ENCODE results near the gene TAS2R1. TPM values are rescaled to one million over a fixed set of nuclear protein-coding genes. Genes with fewer than 3 reads are reported as not detected.
A peak's percentile ranks its signal among the peaks of the same experiment; 100 is the strongest.

Gene TAS2R1
- total RNA-seq, 1 experiment from 2014 or later: not detected

DNA sequence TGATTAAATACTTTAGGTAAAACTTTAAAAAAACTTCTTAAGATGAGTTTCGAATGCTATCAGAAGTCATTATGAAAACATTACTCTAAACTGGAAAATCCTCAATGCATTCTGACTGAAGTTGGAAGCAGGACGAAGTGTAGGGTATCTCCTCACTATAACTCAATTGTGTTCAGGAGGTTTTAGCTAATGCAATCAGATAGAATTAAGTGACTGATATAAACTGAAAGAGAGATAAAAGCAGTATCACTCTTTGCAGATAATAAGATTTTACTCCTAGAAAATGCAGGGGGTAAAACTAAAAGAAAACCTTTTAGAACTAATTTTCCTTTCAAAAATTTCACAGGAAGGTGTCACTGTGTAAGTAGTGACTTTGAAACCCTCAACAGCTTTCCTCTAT, 22.1 kb downstream of the TAS2R1 start:
- Mint-ChIP-seq H3K4me1 (ENCODE audit: insufficient read depth, unreplicated experiment) (peaks cover 12% of the 10 kb centered on the region), H3K27ac (ENCODE audit: low read depth, unreplicated experiment) (no peak overlapping the region), H3K4me3 (ENCODE audit: unreplicated experiment) (no peak overlapping the region), H3K9me3 (ENCODE audit: unreplicated experiment) (no peaks in the 10 kb centered on the region), H3K27me3 (ENCODE audit: insufficient read depth, unreplicated experiment) (no peaks in the 10 kb centered on the region), H3K36me3 (ENCODE audit: insufficient read depth, unreplicated experiment) (no peaks in the 10 kb centered on the region)
- ChIA-PET POLR2A (interaction anchor here (0.5 to 1.3 kb wide), 2 partner anchors 11 to 23 kb away, joined by 3 read pairs; no protein-coding TSS in a partner anchor), CTCF (no interaction called here)
- intact Hi-C loops (cut with micrococcal nuclease): no loop called here
- no TSS peak for BruUV-seq (replicated peaks)
- no peak for DNase-seq (ENCODE audit: unreplicated experiment)
- TF ChIP-seq, protein P1, sequence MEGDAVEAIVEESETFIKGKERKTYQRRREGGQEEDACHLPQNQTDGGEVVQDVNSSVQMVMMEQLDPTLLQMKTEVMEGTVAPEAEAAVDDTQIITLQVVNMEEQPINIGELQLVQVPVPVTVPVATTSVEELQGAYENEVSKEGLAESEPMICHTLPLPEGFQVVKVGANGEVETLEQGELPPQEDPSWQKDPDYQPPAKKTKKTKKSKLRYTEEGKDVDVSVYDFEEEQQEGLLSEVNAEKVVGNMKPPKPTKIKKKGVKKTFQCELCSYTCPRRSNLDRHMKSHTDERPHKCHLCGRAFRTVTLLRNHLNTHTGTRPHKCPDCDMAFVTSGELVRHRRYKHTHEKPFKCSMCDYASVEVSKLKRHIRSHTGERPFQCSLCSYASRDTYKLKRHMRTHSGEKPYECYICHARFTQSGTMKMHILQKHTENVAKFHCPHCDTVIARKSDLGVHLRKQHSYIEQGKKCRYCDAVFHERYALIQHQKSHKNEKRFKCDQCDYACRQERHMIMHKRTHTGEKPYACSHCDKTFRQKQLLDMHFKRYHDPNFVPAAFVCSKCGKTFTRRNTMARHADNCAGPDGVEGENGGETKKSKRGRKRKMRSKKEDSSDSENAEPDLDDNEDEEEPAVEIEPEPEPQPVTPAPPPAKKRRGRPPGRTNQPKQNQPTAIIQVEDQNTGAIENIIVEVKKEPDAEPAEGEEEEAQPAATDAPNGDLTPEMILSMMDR (IDR thresholded peaks at IDR 0.05; ENCODE audit: unreplicated experiment): no peak

DNA sequence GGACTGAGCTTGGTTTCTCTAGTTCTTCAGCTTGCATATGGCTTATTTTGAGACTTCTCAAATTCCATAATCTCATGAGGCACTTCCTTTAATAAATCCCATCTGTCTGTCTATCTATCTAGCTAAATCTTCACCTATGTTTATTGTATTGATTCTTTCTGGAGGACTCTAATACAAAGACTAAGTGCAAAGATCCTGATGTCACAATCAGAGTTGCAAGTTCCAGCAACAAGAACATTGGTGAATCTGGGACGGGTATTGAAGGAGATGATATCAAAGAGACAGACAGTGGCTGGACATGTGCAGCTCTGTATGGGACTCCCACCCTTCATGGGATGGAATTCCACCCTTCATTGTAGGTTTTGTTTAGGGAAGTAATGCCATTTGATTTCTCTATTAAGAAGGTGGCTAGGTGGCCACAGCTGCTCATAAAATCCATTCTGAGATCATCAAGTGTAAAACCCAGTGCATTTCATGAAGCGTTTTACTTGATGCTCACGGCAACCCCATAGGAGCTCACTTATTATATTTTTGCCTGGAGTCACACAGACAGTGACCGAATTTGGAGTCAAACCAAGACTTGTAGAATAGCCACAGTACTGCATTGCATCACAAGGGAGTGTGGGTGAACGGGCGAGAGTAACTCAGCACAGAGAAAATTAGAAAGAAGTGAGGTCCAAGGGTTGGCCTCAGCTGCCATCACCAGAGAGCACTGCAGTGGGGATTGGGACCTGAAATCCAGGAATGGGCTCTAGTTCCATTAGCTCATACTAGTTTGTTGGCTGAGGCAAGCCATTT, 24.9 kb downstream of the TAS2R1 start:
- TF ChIP-seq, protein P1 (IDR thresholded peaks at IDR 0.05; ENCODE audit: unreplicated experiment): no peak
- intact Hi-C loops (cut with micrococcal nuclease): no loop called here

DNA sequence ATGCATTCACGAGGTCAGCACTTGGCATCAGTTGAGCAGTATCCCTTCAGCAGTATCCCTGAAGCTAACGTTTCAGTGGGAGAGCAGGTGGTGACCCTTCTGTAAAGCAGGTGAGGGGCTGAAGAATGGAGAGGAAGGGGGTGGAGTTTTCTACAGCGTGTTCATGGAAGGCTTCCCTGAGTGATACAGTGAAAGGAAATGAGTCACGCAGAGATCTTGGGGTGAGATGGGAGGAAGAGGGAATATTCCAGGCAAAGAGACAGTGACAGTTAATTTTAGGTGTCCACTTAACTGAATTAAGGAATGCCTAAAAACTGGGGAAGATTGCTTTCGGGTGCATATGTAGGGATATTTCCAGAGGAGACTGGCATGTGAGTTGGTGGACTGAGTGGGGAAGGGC, 25.7 kb downstream of the TAS2R1 start:
- TF ChIP-seq, protein P1 (IDR thresholded peaks at IDR 0.05; ENCODE audit: unreplicated experiment): no peak
- peaks cover 17% of the 10 kb centered on the region for H3K27me3 Mint-ChIP-seq (ENCODE audit: insufficient read depth, unreplicated experiment)

More for the DNA sequence above, 24.9 kb downstream of the TAS2R1 start:
- H3K27ac Mint-ChIP-seq (ENCODE audit: low read depth, unreplicated experiment): no peak overlapping the region
- DNase-seq (ENCODE audit: unreplicated experiment): peak; percentile 22
- no TSS peak for BruUV-seq (replicated peaks)
- H3K27me3 Mint-ChIP-seq (ENCODE audit: insufficient read depth, unreplicated experiment): peaks cover 9% of the 10 kb centered on the region
- no peaks in the 10 kb centered on the region for H3K9me3 Mint-ChIP-seq (ENCODE audit: unreplicated experiment)
- no peaks in the 10 kb centered on the region for H3K36me3 Mint-ChIP-seq (ENCODE audit: insufficient read depth, unreplicated experiment)
- POLR2A ChIA-PET: no interaction called here
- H3K4me1 Mint-ChIP-seq (ENCODE audit: insufficient read depth, unreplicated experiment): peaks cover 12% of the 10 kb centered on the region
- no peak overlapping the region for H3K4me3 Mint-ChIP-seq (ENCODE audit: unreplicated experiment)
- CTCF ChIA-PET: no interaction called here

DNA sequence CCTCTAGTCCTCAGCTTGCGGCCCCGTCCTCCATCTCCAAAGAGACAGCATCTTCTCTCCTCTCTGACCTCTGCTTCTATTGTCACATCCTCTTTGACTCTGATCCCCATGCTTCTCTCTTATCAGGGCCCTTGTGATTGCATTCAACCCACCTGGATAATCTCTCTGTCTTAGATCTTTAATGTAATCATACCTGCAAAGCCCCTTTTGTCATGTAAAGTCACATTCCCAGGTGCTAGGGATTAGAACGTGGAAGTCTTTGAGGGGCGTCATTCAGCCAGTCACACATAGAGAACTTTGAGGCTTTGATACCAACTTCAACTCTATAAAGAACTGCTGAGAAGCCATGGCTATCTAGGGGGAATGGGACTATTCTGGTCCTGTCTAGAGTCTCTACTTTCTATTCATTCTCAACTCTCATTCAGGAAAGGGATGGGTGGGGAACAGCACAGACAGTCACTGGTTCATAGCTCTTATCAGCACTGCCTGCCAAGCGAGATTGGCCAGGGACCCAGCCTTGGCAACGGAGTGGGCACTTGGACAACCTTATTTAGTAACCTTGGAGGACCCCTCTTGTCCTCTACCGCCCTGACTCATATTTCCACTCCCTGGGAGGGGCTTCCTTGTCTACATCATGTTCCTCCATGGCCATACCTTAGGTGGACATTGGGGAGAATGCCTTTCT, 29.0 kb downstream of the TAS2R1 start:
- intact Hi-C loops (cut with micrococcal nuclease): no loop called here
- no TSS peak for BruUV-seq (replicated peaks)
- no peak overlapping the region for H3K27ac Mint-ChIP-seq (ENCODE audit: low read depth, unreplicated experiment)

More for the DNA sequence above, 25.7 kb downstream of the TAS2R1 start:
- ChIA-PET POLR2A (no interaction called here), CTCF (no interaction called here)
- intact Hi-C loops (cut with micrococcal nuclease): no loop called here
- Mint-ChIP-seq H3K4me3 (ENCODE audit: unreplicated experiment) (no peak overlapping the region), H3K4me1 (ENCODE audit: insufficient read depth, unreplicated experiment) (peaks cover 12% of the 10 kb centered on the region), H3K9me3 (ENCODE audit: unreplicated experiment) (no peaks in the 10 kb centered on the region), H3K36me3 (ENCODE audit: insufficient read depth, unreplicated experiment) (no peaks in the 10 kb centered on the region), H3K27ac (ENCODE audit: low read depth, unreplicated experiment) (no peak overlapping the region)
- no TSS peak for BruUV-seq (replicated peaks)
- DNase-seq (ENCODE audit: unreplicated experiment): no peak

More for the DNA sequence above, 29.0 kb downstream of the TAS2R1 start:
- H3K36me3 Mint-ChIP-seq (ENCODE audit: insufficient read depth, unreplicated experiment): no peaks in the 10 kb centered on the region
- TF ChIP-seq, protein P1 (IDR thresholded peaks at IDR 0.05; ENCODE audit: unreplicated experiment): no peak
- peaks cover 7% of the 10 kb centered on the region for H3K4me1 Mint-ChIP-seq (ENCODE audit: insufficient read depth, unreplicated experiment)
- ChIA-PET CTCF (no interaction called here), POLR2A (no interaction called here)
- no peak for DNase-seq (ENCODE audit: unreplicated experiment)
- H3K9me3 Mint-ChIP-seq (ENCODE audit: unreplicated experiment): no peaks in the 10 kb centered on the region
- no peak overlapping the region for H3K4me3 Mint-ChIP-seq (ENCODE audit: unreplicated experiment)
- peaks cover 46% of the 10 kb centered on the region for H3K27me3 Mint-ChIP-seq (ENCODE audit: insufficient read depth, unreplicated experiment)

Data from MCF 10A (cell line).